DND-41 (cell line): Measurements from ENCODE around the gene C1orf105.

Source experiments
- CTCF ChIP-seq: IDR thresholded peaks from 2 replicates; pipeline ENCODE4 v1.5.1; 2012; ENCODE audit warnings: borderline replicate concordance, low read length, moderate library complexity, mild to moderate bottlenecking; ENCODE audit not compliant: poor library complexity, severe bottlenecking; ENCODE audit errors: extremely low read depth
- EZH2 ChIP-seq: IDR thresholded peaks from 3 replicates; pipeline ENCODE4 v1.6.1; 2012; ENCODE audit warnings: borderline replicate concordance, low read depth, mild to moderate bottlenecking, moderate library complexity, low read length, inconsistent platforms; ENCODE audit not compliant: severe bottlenecking

- TF ChIP-seq CTCF (no peak), EZH2 (no peak)
Observed at GRCh38 chr1:172451002-172451443, 30.5 kb downstream of the C1orf105 start.
